Measurements from ENCODE around the gene AK6. TPM values are rescaled to one million over a fixed set of nuclear protein-coding genes. Genes with fewer than 3 reads are reported as not detected.

Gene AK6
- total and polyA plus RNA-seq, 9 of the 15 experiments (the other 6 are each of a cell fraction or from before 2014, with no cell fraction given), result 84.6 to 669 (median 143) TPM

DNA sequence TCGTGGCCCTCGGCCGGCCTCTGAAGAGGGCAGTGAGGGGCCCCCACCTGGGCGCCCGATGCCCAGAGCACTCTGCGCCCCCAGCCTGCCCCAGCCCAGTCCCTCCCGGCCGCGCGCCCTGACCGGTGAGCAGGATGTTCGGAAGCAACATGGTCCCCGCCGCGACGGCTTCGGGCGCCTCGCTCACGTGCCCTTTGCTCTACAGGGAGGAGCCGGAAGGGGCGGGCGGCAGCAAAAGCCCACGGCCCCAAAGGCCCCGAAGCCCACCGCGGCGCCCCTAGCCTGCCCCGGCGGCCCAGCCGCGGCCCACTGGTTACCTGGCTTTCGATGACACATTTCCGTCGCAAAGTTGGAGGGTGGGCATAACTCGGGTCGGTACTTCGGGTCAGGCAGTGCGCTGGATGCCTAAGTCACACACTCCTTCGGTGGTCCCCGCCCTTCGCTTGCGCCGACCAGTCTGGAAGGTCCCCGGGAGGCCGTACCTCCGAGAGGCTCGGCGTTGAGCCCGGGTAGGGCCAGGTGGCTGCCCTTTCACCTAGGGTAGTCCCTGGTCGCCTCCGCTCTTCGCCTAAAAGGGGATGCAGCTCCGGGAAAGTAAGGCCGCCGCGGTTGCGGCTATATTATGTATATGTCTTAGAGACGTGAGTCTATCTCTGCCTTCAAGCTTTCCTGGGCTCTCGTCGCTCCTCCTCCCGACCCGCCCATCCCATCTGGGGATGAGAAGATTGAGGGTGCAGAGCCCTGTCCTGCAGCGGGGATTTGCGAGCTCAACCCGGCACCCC lies at the start of gene AK6, which contains the start of the genes RAD17 and TAF9 (continued):
- TF ChIP-seq SAP30 (IDR thresholded peaks at IDR 0.05; ENCODE audit: borderline replicate concordance, insufficient read depth, low read depth, low read length, poor library complexity, severe bottlenecking) (peak; percentile 83), MBD2 (IDR thresholded peaks at IDR 0.05; ENCODE audit: borderline replicate concordance, low read depth) (peak; percentile 65), CREM (IDR thresholded peaks at IDR 0.05; ENCODE audit: low read depth) (peak; percentile 83), HMGN3 (IDR thresholded peaks at IDR 0.05; ENCODE audit: borderline replicate concordance, extremely low read depth, insufficient read length, low read depth, low read length) (peak; percentile 84), GABPA (tag; conservative IDR thresholded peaks at IDR 0.05; ENCODE audit: low read depth) (peak; percentile 90), ELF1 (tag; IDR thresholded peaks at IDR 0.05) (peak; percentile 87), TCF7L2 (IDR thresholded peaks at IDR 0.05; ENCODE audit: low read depth, low read length) (no peak)
- TF ChIP-seq, protein P1, sequence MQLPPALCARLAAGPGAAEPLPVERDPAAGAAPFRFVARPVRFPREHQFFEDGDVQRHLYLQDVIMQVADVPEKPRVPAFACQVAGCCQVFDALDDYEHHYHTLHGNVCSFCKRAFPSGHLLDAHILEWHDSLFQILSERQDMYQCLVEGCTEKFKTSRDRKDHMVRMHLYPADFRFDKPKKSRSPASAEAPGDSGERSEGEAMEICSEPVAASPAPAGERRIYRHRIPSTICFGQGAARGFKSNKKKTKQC (CRISPR knock-in tag; IDR thresholded peaks at IDR 0.05), result peak; percentile 81

DNA sequence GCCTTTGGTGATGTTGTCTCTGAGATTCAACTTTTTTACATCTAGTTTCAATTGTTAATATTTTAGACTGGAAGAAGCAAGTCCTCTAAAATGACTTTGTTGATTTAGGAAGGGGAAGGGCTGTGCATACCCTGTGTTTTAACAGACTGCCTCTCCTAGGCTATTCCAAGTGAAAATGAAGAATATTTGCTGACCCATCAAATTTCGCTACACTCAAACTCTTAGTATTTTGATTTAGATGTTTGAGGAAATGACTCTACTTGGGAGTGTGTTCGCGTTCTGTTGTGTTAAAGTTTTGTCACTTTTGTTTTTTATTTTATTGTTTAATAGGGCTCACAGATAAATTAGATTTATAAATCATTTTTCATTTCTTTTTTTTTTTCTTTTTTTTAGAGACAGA lies 49.2 kb upstream of the AK6 start:
- Histone ChIP-seq H4K20me1 (replicated peaks; ENCODE audit: control insufficient read depth, insufficient read depth, low read length) (no peaks in the 10 kb centered on the region), H3K4me2 (ENCODE audit: insufficient read depth, low read length) (no peak overlapping the region), H3K27me3 (ENCODE audit: control insufficient read depth in 2 of 2, insufficient read depth in 2 of 2, low read length in 2 of 2) (no peaks in the 10 kb centered on the region), H3K79me2 (ENCODE audit: control insufficient read depth, insufficient read depth, low read length) (no peaks in the 10 kb centered on the region), H3K9me1 (ENCODE audit: control insufficient read depth, insufficient read depth, low read length) (no peaks in the 10 kb centered on the region), H3K36me3 (ENCODE audit: control insufficient read depth, insufficient read depth, low read length) (peaks cover 18% of the 10 kb centered on the region), H3K9me3 (replicated peaks; ENCODE audit: control insufficient read depth, insufficient read depth, low read depth, low read length) (no peaks in the 10 kb centered on the region), H3K4me3 (no peak overlapping the region), H3K27ac (ENCODE audit: extremely low read depth, low read depth, low read length) (no peak overlapping the region), H3K4me1 (replicated peaks in 1 of 2; ENCODE audit: control insufficient read depth in 2 of 2, insufficient read depth in 2 of 2, low read length in 2 of 2) (no peaks in the 10 kb centered on the region), H2AFZ (ENCODE audit: low read depth, low read length) (no peak overlapping the region), H3K9ac (ENCODE audit: insufficient read depth in 1 of 2, low read depth in 2 of 2, low read length in 2 of 2) (no peak overlapping the region)
- no peak for DNase-seq (ENCODE audit: extremely low read depth in 1 of 4, low spot score in 3 of 4)
- ChIA-PET CTCF (ENCODE audit: low intra/inter-chr PET ratio) (no interaction called here), POLR2A (no interaction called here)
- TF ChIP-seq ZNF316 (IDR thresholded peaks at IDR 0.05), result peak; percentile 96
- TF ChIP-seq MAFG (tag; conservative IDR thresholded peaks at IDR 0.05), result peak; percentile 86
- TF ChIP-seq DPF2 (IDR thresholded peaks at IDR 0.05), result no peak
- no peak for TF ChIP-seq ZNF224 (CRISPR knock-in tag; IDR thresholded peaks at IDR 0.05)
- no peak for TF ChIP-seq NFRKB (IDR thresholded peaks at IDR 0.05; ENCODE audit: low read depth)
- TF ChIP-seq C11orf30 (IDR thresholded peaks at IDR 0.05; ENCODE audit: low read depth), result peak; percentile 92
- TF ChIP-seq MAFF (IDR thresholded peaks at IDR 0.05; ENCODE audit: low read length), result peak; percentile 96
- no peak for TF ChIP-seq KDM4B (IDR thresholded peaks at IDR 0.05; ENCODE audit: borderline replicate concordance in 2 of 2, low read depth in 1 of 2)
- TF ChIP-seq MAFK (IDR thresholded peaks at IDR 0.05; ENCODE audit: low read length), result peak; percentile 93
- in situ Hi-C loops (cut with MboI) (no loop called here), intact Hi-C loops (cut with micrococcal nuclease) (no loop called here)
- BruUV-seq (replicated peaks), result no TSS peak
- FAIRE-seq, result peak; percentile 40
- no peak for ATAC-seq
- 90% methylated on average over 3 of the region's 3 CpGs for WGBS (ENCODE audit: insufficient coverage, low coverage, missing lambda C conversion rate)

All from K562 (cell line).